Panc1 (cell line): ENCODE measurements around the gene SNX13. TPM values are rescaled to one million over a fixed set of nuclear protein-coding genes. Genes with fewer than 3 reads are reported as not detected.

Source experiments
- ATAC-seq: fragments of 200-7000 bp; cut with Tn5 transposase; 2 replicates; pipeline ENCODE4 v1.9.1; 2020; ENCODE audit warnings: mild to moderate bottlenecking, moderate library complexity
- BruUV-seq: library from RNA; stranded (reverse); fragments of 400-500 nt; replicated peaks from 2 replicates; lab custom pipeline; 2021; lab: Mats Ljungman, UMichigan
- CTCF ChIA-PET: fragments of 300-600 bp; sonication (Branson Sonifier 250); formaldehyde crosslinking; loops from one replicate; lab custom pipeline; 2022; ENCODE audit warnings: antibody characterized with exemption; lab: Charles Lee
- POLR2A ChIA-PET: fragments of 300-600 bp; sonication (Branson Sonifier 250); formaldehyde crosslinking; loops from one replicate; lab custom pipeline; 2022; ENCODE audit warnings: antibody characterized with exemption; lab: Charles Lee
- DNase-seq: peaks from one replicate; pipeline ENCODE4 v3.0.0-alpha.2; 2010; ENCODE audit warnings: low read depth, low spot score
- H3K27ac ChIP-seq: 2 replicates; pipeline ENCODE4 v1.5.1; 2011; ENCODE audit warnings: mild to moderate bottlenecking, low read length, inconsistent platforms
- H3K27me3 ChIP-seq: fragments of 200-500 bp; sonication (Bioruptor generic); 2 replicates; pipeline ENCODE4 v1.6.0; 2014; ENCODE audit warnings: low read length, inconsistent platforms; ENCODE audit not compliant: control insufficient read depth, insufficient read depth
- H3K36me3 ChIP-seq: fragments of 200-500 bp; sonication (Bioruptor generic); 2 replicates; pipeline ENCODE4 v1.5.1; 2014; ENCODE audit warnings: inconsistent platforms, mild to moderate bottlenecking, low read length, moderate library complexity; ENCODE audit not compliant: control insufficient read depth, insufficient read depth
- H3K4me1 ChIP-seq: 2 replicates; pipeline ENCODE4 v1.5.1; 2011; ENCODE audit warnings: inconsistent platforms, mild to moderate bottlenecking, low read length, moderate library complexity; ENCODE audit not compliant: control insufficient read depth, insufficient read depth
- H3K4me3 ChIP-seq, 2 experiments: 2 replicates each; pipeline ENCODE4 v1.5.1; 2011 to 2012; ENCODE audit warnings: low read depth in 2 of 2, low read length in 2 of 2, mild to moderate bottlenecking in 2 of 2, inconsistent platforms in 1 of 2, moderate library complexity in 1 of 2
- H3K9me3 ChIP-seq: fragments of 200-500 bp; sonication (Bioruptor generic); 2 replicates; pipeline ENCODE4 v1.5.1; 2014; ENCODE audit warnings: low read depth, mild to moderate bottlenecking, inconsistent platforms, low read length, moderate library complexity; ENCODE audit not compliant: control insufficient read depth, insufficient read depth
- POLR2AphosphoS5 ChIP-seq: IDR thresholded peaks from 2 replicates; pipeline ENCODE4 v1.6.1; 2012; ENCODE audit warnings: mild to moderate bottlenecking, low read depth, low read length, moderate library complexity
- SIN3A ChIP-seq: IDR thresholded peaks from 2 replicates; pipeline ENCODE4 v1.6.1; 2012; ENCODE audit warnings: low read depth, mild to moderate bottlenecking, low read length, moderate library complexity, borderline replicate concordance; ENCODE audit not compliant: insufficient read depth
- TCF7L2 ChIP-seq: IDR thresholded peaks from 2 replicates; pipeline ENCODE4 v1.6.1; 2011; ENCODE audit warnings: mild to moderate bottlenecking, low read depth, low read length, inconsistent platforms
- in situ Hi-C: cut with HindIII; loops from 2 replicates; pipeline ENCODE4 v1.10.0; 2016; ENCODE audit warnings: low sequenced_read_pairs, low pct_unique_long_range_greater_than_20kb
- intact Hi-C: fragments of 100-400 bp; cut with micrococcal nuclease; formaldehyde crosslinking; loops from one replicate; pipeline ENCODE4 v1.10.0; 2022; ENCODE audit not compliant: unreplicated experiment
- total RNA-seq: library from RNA; stranded (reverse); gene quantifications from one replicate; pipeline ENCODE4 v1.2.1, GENCODE V29; 2021; ENCODE audit not compliant: unreplicated experiment
- TF ChIP-seq, protein P1 (sequence below), 2 experiments: IDR thresholded peaks; 2 replicates each; pipeline ENCODE4 v1.6.1; 2011 to 2012; ENCODE audit warnings: low read depth in 2 of 2, control low read depth in 1 of 2, low read length in 1 of 2, mild to moderate bottlenecking in 1 of 2, moderate library complexity in 1 of 2; ENCODE audit not compliant: insufficient read depth in 1 of 2
- TF ChIP-seq, protein P2 (sequence below): fragments of 450-650 bp; IDR thresholded peaks from 2 replicates; pipeline ENCODE4 v1.5.1; 2017; ENCODE audit warnings: mild to moderate bottlenecking

The SNX13 gene
- total RNA-seq, 1 experiment from 2014 or later, result 53.3 TPM

DNA sequence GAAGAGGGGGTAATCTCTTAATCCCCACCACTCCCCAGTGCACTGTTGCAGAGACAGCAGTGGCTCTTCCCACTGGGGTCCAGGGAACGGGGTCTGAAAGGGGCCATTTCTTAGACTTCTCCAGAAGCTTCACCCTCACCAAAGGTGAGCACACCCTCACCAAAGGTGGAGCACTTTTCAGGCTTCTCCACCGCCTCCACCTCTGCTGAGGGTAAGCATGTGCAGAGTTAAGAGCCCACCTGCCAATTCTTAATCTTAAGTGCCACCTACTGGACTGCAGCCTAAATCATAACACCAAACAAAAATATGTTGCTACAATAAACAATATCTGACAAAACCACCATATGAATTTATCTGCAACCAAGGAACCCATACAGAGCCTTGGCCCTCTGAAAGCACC lies 27.0 kb downstream of the SNX13 start:
- TF ChIP-seq, protein P1, sequence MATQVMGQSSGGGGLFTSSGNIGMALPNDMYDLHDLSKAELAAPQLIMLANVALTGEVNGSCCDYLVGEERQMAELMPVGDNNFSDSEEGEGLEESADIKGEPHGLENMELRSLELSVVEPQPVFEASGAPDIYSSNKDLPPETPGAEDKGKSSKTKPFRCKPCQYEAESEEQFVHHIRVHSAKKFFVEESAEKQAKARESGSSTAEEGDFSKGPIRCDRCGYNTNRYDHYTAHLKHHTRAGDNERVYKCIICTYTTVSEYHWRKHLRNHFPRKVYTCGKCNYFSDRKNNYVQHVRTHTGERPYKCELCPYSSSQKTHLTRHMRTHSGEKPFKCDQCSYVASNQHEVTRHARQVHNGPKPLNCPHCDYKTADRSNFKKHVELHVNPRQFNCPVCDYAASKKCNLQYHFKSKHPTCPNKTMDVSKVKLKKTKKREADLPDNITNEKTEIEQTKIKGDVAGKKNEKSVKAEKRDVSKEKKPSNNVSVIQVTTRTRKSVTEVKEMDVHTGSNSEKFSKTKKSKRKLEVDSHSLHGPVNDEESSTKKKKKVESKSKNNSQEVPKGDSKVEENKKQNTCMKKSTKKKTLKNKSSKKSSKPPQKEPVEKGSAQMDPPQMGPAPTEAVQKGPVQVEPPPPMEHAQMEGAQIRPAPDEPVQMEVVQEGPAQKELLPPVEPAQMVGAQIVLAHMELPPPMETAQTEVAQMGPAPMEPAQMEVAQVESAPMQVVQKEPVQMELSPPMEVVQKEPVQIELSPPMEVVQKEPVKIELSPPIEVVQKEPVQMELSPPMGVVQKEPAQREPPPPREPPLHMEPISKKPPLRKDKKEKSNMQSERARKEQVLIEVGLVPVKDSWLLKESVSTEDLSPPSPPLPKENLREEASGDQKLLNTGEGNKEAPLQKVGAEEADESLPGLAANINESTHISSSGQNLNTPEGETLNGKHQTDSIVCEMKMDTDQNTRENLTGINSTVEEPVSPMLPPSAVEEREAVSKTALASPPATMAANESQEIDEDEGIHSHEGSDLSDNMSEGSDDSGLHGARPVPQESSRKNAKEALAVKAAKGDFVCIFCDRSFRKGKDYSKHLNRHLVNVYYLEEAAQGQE (IDR thresholded peaks at IDR 0.05; ENCODE audit: insufficient read depth in 1 of 2, low read depth in 2 of 2, low read length in 1 of 2), result no peak
- TF ChIP-seq, protein P2, sequence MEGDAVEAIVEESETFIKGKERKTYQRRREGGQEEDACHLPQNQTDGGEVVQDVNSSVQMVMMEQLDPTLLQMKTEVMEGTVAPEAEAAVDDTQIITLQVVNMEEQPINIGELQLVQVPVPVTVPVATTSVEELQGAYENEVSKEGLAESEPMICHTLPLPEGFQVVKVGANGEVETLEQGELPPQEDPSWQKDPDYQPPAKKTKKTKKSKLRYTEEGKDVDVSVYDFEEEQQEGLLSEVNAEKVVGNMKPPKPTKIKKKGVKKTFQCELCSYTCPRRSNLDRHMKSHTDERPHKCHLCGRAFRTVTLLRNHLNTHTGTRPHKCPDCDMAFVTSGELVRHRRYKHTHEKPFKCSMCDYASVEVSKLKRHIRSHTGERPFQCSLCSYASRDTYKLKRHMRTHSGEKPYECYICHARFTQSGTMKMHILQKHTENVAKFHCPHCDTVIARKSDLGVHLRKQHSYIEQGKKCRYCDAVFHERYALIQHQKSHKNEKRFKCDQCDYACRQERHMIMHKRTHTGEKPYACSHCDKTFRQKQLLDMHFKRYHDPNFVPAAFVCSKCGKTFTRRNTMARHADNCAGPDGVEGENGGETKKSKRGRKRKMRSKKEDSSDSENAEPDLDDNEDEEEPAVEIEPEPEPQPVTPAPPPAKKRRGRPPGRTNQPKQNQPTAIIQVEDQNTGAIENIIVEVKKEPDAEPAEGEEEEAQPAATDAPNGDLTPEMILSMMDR, result peak; percentile 19; the same call in 1 of the 2 replicates
- intact Hi-C loops (no loop called here), in situ Hi-C loops (no loop called here)
- Histone ChIP-seq H3K27ac (no peak overlapping the region), H3K9me3 (no peaks in the 10 kb centered on the region), H3K4me3 (no peak overlapping the region), H3K4me1 (no peaks in the 10 kb centered on the region), H3K27me3 (no peaks in the 10 kb centered on the region), H3K36me3 (no peaks in the 10 kb centered on the region)
- POLR2A ChIA-PET, result no interaction called here
- no peak for DNase-seq
- no TSS peak for BruUV-seq
- no peak for ATAC-seq
- CTCF ChIA-PET, result no interaction called here

DNA sequence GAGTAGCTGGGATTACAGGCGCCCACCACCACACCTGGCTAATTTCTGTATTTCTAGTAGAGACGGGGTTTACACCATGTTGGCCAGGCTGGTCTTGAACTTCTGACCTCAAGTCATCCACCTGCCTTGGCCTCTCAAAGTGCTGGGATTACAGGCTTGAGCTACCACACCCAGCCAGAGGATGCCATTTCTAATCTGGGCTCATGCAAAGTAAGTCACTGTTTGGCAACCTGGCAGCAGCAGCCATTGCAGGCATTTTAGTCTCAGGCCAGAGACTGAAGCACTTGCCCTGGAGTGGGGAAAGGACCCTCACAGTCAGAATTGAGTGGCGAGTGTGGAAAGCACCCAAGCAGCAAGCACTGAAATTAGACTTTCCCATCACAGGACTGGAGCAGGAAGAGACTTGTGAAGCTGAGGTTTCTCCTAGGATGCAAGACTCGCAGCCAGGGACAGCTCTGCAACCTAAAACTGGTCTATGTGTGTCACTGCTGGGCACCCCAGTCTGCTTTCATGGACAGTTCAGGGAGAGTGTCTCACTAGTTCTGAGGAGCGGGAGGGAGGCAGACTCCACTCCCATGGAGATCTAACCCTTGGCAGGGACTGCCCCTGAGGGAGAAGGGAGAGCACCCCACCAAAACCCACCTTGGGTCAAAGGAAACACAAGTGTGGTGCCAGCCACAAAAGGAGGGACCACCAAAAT lies 27.6 kb downstream of the SNX13 start:
- no peak overlapping the region for H3K27ac ChIP-seq
- TF ChIP-seq, protein P2, result no peak
- TF ChIP-seq, protein P1 (IDR thresholded peaks at IDR 0.05; ENCODE audit: insufficient read depth in 1 of 2, low read depth in 2 of 2, low read length in 1 of 2), result no peak
- TF ChIP-seq SIN3A (no peak), POLR2AphosphoS5 (no peak), TCF7L2 (no peak)
- ATAC-seq (no peak), DNase-seq (no peak)
- no peaks in the 10 kb centered on the region for H3K9me3 ChIP-seq
- H3K4me1 ChIP-seq, result no peaks in the 10 kb centered on the region
- no peak overlapping the region for H3K4me3 ChIP-seq
- BruUV-seq, result no TSS peak
- CTCF ChIA-PET, result no interaction called here
- POLR2A ChIA-PET, result interaction anchor here (0.7 kb wide), 1 partner anchor 16 kb away, joined by 4 read pairs; no protein-coding TSS in a partner anchor
- H3K36me3 ChIP-seq, result no peaks in the 10 kb centered on the region
- intact Hi-C loops (no loop called here), in situ Hi-C loops (no loop called here)
- H3K27me3 ChIP-seq, result no peaks in the 10 kb centered on the region
